DND-41 (cell line): ENCODE data around the gene DAAM2.

Experiments
- EZH2 ChIP-seq: IDR thresholded peaks from 3 replicates; pipeline ENCODE4 v1.6.1; 2012; ENCODE audit warnings: borderline replicate concordance, low read depth, mild to moderate bottlenecking, moderate library complexity, low read length, inconsistent platforms; ENCODE audit not compliant: severe bottlenecking
- TF ChIP-seq, protein P1 (sequence below): IDR thresholded peaks from 2 replicates; pipeline ENCODE4 v1.5.1; 2012; ENCODE audit warnings: borderline replicate concordance, low read length, moderate library complexity, mild to moderate bottlenecking; ENCODE audit not compliant: poor library complexity, severe bottlenecking; ENCODE audit errors: extremely low read depth

DNA sequence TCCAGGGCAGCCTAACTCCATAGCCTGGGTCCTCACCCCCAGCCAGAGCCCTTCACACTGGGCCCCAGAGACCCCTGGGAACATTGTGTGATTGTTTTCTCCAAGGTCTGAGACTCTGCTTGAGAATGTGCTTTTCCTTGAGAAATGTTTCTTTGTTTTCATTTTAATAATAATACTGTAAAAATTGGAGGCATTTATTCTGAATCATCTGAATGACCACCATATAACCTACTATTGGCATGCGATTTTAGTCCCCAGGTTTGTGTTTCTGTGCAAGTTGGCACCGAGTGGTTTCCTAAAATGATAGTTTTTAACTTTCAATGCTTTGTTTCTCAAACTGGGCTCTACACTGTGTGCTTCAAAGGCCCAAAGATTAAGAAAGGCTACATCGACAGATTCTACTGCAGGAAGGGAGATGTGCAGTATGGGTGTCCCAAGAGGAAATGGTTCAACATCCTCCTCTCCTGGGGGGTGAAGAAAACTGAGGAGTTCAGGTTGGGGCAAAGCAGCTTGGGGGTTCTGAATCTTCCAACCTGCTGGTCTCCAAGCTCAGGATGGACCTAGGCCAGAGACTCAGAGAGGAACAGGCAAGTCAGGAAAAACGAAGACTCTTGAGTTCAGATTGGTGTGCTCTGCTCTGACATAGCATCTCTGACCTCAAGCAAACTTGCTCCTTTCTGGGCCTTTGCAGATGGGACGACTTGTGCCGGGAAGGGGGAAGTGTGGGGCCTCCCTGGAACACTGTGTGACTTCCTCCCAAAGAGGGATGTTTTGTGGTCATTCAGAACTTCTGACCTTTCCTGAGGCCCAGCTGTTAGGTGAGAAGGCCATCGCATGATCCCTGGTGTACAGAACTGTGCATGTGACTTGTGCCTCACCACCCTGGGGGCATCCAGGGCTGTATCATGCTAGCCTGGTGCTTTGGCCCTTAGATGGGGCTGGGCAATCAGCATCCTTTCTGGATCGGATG lies 31.0 kb downstream of the DAAM2 start:
- TF ChIP-seq, protein P1, sequence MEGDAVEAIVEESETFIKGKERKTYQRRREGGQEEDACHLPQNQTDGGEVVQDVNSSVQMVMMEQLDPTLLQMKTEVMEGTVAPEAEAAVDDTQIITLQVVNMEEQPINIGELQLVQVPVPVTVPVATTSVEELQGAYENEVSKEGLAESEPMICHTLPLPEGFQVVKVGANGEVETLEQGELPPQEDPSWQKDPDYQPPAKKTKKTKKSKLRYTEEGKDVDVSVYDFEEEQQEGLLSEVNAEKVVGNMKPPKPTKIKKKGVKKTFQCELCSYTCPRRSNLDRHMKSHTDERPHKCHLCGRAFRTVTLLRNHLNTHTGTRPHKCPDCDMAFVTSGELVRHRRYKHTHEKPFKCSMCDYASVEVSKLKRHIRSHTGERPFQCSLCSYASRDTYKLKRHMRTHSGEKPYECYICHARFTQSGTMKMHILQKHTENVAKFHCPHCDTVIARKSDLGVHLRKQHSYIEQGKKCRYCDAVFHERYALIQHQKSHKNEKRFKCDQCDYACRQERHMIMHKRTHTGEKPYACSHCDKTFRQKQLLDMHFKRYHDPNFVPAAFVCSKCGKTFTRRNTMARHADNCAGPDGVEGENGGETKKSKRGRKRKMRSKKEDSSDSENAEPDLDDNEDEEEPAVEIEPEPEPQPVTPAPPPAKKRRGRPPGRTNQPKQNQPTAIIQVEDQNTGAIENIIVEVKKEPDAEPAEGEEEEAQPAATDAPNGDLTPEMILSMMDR, result no peak
- TF ChIP-seq EZH2, result no peak
